Brain microvascular endothelial cell (primary cell): ENCODE measurements around the gene FAXC.
A peak's percentile ranks its signal among the peaks of the same experiment; 100 is the strongest.

Experiments used
- DNase-seq: peaks from one replicate; pipeline ENCODE4 v3.0.0-alpha.2; 2020
- H3K27ac ChIP-seq: fragments of 250-450 bp; sonication (Bioruptor Pico); 2 replicates; pipeline ENCODE4 v1.5.1; 2020; ENCODE audit warnings: mild to moderate bottlenecking, moderate library complexity
- H3K27me3 ChIP-seq: fragments of 250-450 bp; sonication (Bioruptor Pico); replicated peaks from 2 replicates; pipeline ENCODE4 v1.5.1; 2020; ENCODE audit warnings: mild to moderate bottlenecking
- H3K36me3 ChIP-seq: fragments of 250-450 bp; sonication (Bioruptor Pico); replicated peaks from 2 replicates; pipeline ENCODE4 v1.5.1; 2020; ENCODE audit warnings: mild to moderate bottlenecking
- H3K4me3 ChIP-seq: 2 replicates; pipeline ENCODE4 v1.5.1; 2011; ENCODE audit warnings: low read depth, mild to moderate bottlenecking, control low read depth, low read length, moderate library complexity
- in situ Hi-C: cut with HindIII; loops from 2 replicates; pipeline ENCODE4 v1.10.0; 2017; ENCODE audit warnings: low sequenced_read_pairs, low pct_ligation_motif_present
- TF ChIP-seq, protein P1 (sequence below): IDR thresholded peaks from 2 replicates; pipeline ENCODE4 v1.5.1; 2011; ENCODE audit warnings: low read depth, mild to moderate bottlenecking, moderate library complexity, low read length, control low read depth, inconsistent platforms; ENCODE audit errors: missing control alignments

FAXC gene

DNA sequence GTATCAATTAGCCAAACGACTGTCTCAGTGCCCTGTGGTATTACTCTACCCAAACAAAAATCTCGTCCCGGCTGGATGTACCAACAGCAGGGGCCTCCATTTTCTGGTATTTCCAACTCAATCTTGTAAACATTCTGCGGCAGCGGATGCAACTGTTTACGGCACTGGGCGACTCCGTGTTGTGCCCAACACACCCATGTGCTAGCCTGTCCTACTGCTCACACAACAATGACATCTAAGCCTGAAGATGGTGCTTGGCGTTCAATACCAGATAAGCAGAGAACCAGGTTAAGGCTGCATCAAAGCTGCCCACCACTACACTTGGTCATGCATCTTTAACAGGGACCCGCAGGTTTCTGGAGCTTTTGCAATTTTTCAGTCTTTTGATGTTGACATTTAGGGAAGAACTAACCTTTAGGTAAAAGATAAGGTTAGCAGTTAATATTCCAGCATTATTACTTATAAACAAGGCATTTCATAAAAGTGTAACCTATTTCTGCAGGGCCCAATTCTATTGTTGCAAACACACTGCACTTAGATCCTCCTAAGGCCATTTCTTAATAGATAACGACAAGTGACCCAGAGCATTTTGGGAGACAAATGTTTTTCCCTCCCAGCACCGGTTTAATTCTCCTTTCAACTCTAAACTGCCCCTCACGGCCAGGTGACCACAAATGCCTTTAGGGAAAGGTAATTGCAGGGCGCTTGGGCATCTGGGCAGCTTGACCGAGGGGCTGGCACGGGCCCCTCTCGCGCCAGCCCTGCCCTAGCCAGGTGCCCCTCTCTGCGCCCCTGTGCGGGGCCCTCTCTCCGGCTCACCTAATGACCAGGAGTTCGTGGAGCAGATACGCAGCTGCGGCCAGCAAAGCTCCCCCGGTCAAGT, 945 bp downstream of the FAXC start:
- no peak overlapping the region for H3K27ac ChIP-seq
- TF ChIP-seq, protein P1, sequence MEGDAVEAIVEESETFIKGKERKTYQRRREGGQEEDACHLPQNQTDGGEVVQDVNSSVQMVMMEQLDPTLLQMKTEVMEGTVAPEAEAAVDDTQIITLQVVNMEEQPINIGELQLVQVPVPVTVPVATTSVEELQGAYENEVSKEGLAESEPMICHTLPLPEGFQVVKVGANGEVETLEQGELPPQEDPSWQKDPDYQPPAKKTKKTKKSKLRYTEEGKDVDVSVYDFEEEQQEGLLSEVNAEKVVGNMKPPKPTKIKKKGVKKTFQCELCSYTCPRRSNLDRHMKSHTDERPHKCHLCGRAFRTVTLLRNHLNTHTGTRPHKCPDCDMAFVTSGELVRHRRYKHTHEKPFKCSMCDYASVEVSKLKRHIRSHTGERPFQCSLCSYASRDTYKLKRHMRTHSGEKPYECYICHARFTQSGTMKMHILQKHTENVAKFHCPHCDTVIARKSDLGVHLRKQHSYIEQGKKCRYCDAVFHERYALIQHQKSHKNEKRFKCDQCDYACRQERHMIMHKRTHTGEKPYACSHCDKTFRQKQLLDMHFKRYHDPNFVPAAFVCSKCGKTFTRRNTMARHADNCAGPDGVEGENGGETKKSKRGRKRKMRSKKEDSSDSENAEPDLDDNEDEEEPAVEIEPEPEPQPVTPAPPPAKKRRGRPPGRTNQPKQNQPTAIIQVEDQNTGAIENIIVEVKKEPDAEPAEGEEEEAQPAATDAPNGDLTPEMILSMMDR, result no peak
- DNase-seq, result no peak
- in situ Hi-C loops, result no loop called here
- H3K36me3 ChIP-seq, result no peaks in the 10 kb centered on the region
- H3K27me3 ChIP-seq, result no peaks in the 10 kb centered on the region
- H3K4me3 ChIP-seq, result peak overlapping the region; percentile 65

DNA sequence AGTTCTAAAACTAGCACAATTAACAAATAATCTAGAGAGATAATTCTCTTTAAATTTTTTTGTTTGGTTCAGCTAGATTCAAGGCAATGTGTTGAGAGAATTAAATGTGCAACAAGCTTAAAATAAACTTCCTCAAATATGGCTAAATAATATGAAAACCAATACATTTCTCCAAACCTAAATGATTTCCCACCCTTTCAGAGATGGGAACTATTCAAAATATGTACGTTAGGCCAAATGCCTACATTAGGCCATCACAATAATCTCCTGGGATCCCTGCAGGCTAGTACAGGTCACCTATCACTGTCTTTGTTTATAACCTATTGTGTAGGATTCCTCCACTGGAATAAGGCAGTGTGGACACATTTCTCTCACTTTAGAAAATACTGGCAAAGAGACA, 1.7 kb downstream of the FAXC start:
- in situ Hi-C loops, result no loop called here
- DNase-seq, result no peak
- Histone ChIP-seq H3K36me3 (no peaks in the 10 kb centered on the region), H3K27me3 (no peaks in the 10 kb centered on the region), H3K4me3 (no peak overlapping the region), H3K27ac (no peak overlapping the region)
- TF ChIP-seq, protein P1, result no peak

DNA sequence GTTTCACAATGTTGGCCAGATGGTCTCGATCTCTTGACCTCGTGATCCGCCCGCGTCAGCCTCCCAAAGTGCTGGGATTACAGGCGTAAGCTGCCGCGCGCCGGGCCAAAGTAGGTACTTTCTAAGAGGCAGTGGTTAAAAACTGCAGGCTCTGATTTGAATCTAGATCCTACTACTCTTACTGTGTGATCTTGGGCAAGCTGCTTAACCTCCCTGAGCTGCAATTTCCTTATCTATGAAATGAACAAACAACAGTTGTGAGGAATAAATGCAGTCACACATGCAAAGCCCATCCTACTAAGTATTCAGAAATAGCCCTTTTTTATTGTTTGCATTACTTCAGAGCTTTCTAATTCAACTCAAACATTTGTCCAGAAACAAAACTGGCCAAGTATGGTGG, 2.9 kb downstream of the FAXC start:
- DNase-seq, result no peak
- TF ChIP-seq, protein P1, result no peak
- Histone ChIP-seq H3K27ac (no peak overlapping the region), H3K27me3 (no peaks in the 10 kb centered on the region), H3K36me3 (no peaks in the 10 kb centered on the region), H3K4me3 (no peak overlapping the region)
- in situ Hi-C loops, result no loop called here

GRCh38 chr6:99345164-99345563, 4.3 kb downstream of the FAXC start:
- Histone ChIP-seq H3K4me3 (no peak overlapping the region), H3K27ac (no peak overlapping the region), H3K27me3 (no peaks in the 10 kb centered on the region), H3K36me3 (no peaks in the 10 kb centered on the region)
- TF ChIP-seq, protein P1, result no peak
- in situ Hi-C loops, result no loop called here
- DNase-seq, result no peak

GRCh38 chr6:99344289-99344688, 5.2 kb downstream of the FAXC start:
- no peak overlapping the region for H3K4me3 ChIP-seq
- no peaks in the 10 kb centered on the region for H3K27me3 ChIP-seq
- in situ Hi-C loops, result no loop called here
- no peak overlapping the region for H3K27ac ChIP-seq
- no peaks in the 10 kb centered on the region for H3K36me3 ChIP-seq
- DNase-seq, result peak; percentile 16
- TF ChIP-seq, protein P1, result no peak
